Hindlimb muscle (tissue), 1 donor: ENCODE results near the gene FNIP2. TPM values are rescaled to one million over a fixed set of nuclear protein-coding genes. Genes with fewer than 3 reads are reported as not detected.
A peak's percentile ranks its signal among the peaks of the same experiment; 100 is the strongest.
"Not testable (repeated sequence)": the region's sequence is repeated elsewhere in the genome, so short reads cannot be mapped to it uniquely, and the experiment has no call there.

ENCODE experiments used
- DNase-seq: peaks from one replicate; pipeline ENCODE4 v3.0.0-alpha.2; 2013
- polyA plus RNA-seq: library from polyadenylated mRNA; unstranded; fragments of 120-200 nt; gene quantifications from one replicate; pipeline ENCODE4 v1.2.1, GENCODE V29; 2013; ENCODE audit not compliant: insufficient read length

Gene FNIP2
- 12.7 TPM for polyA plus RNA-seq

GRCh38 chr4:158768555-158769174 is at the start of gene FNIP2:
Gene FNIP2 (plus strand): TSS chr4:158769026. CDS start chr4:158769213, 187 bp downstream.
- peak; percentile 83 for DNase-seq

GRCh38 chr4:158721680-158722079 is 47.1 kb upstream of the FNIP2 start:
- DNase-seq: no peak

- DNase-seq: peak; percentile 34
Measured at GRCh38 chr4:158722291-158722916, 46.4 kb upstream of the FNIP2 start.

GRCh38 chr4:158722917-158723793 is 45.7 kb upstream of the FNIP2 start, which contains the start of gene PPID:
Gene PPID (minus strand): TSS chr4:158723396. CDS start chr4:158723288, 108 bp downstream.
- peak; percentile 90 for DNase-seq

- DNase-seq: no peak
Measured at GRCh38 chr4:158724637-158725036, 44.2 kb upstream of the FNIP2 start.

GRCh38 chr4:158726633-158727032 is 42.2 kb upstream of the FNIP2 start:
- DNase-seq: no peak

- no peak for DNase-seq
Measured at GRCh38 chr4:158728236-158728635, 40.6 kb upstream of the FNIP2 start.

- peak; percentile 48 for DNase-seq
Measured at GRCh38 chr4:158729716-158730559, 38.9 kb upstream of the FNIP2 start.

GRCh38 chr4:158738866-158739265 is 30.0 kb upstream of the FNIP2 start:
- DNase-seq: no peak

- DNase-seq: no peak
Measured at GRCh38 chr4:158739600-158739999, 29.2 kb upstream of the FNIP2 start.

- DNase-seq: no peak
Measured at GRCh38 chr4:158741326-158742021, 27.4 kb upstream of the FNIP2 start.

GRCh38 chr4:158746537-158746936 is 22.3 kb upstream of the FNIP2 start:
- DNase-seq: not testable (repeated sequence)

- no peak for DNase-seq
Measured at GRCh38 chr4:158750379-158750778, 18.4 kb upstream of the FNIP2 start.

GRCh38 chr4:158754385-158755180 is 14.2 kb upstream of the FNIP2 start:
- DNase-seq: no peak

GRCh38 chr4:158755819-158756218 is 13.0 kb upstream of the FNIP2 start:
- not testable (repeated sequence) for DNase-seq

- DNase-seq: no peak
Measured at GRCh38 chr4:158756588-158756987, 12.2 kb upstream of the FNIP2 start.

- DNase-seq: no peak
Measured at GRCh38 chr4:158758142-158758541, 10.7 kb upstream of the FNIP2 start.

- no peak for DNase-seq
Measured at GRCh38 chr4:158758703-158759102, 10.1 kb upstream of the FNIP2 start.

- not testable (repeated sequence) for DNase-seq
Measured at GRCh38 chr4:158759539-158759938, 9.3 kb upstream of the FNIP2 start.

- DNase-seq: no peak
Measured at GRCh38 chr4:158760866-158761265, 8.0 kb upstream of the FNIP2 start.

- no peak for DNase-seq
Measured at GRCh38 chr4:158762553-158762952, 6.3 kb upstream of the FNIP2 start.
